ENCODE measurements around the gene RAB3A.

The RAB3A gene

GRCh38 chr19:18147396-18147795, 56.4 kb downstream of the RAB3A start:
- no peak for DNase-seq

Measured in femur (tissue), 1 donor.